PC-9 (cell line): ENCODE results near the gene CDC42BPB. TPM values are rescaled to one million over a fixed set of nuclear protein-coding genes. Genes with fewer than 3 reads are reported as not detected.

ENCODE experiments used
- BruUV-seq: library from RNA; stranded (reverse); fragments of 400-500 nt; replicated peaks from 2 replicates; lab custom pipeline; 2021; lab: Mats Ljungman, UMichigan
- CTCF ChIA-PET: fragments of 300-600 bp; sonication (Branson Sonifier 250); formaldehyde crosslinking; loops from one replicate; lab custom pipeline; 2022; ENCODE audit warnings: antibody characterized with exemption; lab: Charles Lee
- POLR2A ChIA-PET: fragments of 300-600 bp; sonication (Branson Sonifier 250); formaldehyde crosslinking; loops from one replicate; lab custom pipeline; 2022; ENCODE audit warnings: antibody characterized with exemption; ENCODE audit not compliant: unreplicated experiment; lab: Charles Lee
- DNase-seq, 2 experiments: peaks; one replicate each; pipeline versions ENCODE4 v3.0.0 to v3.0.0-alpha.2; 2015 to 2022; ENCODE audit warnings: mixed read lengths in 1 of 2
- H2AFZ ChIP-seq: fragments of 200-600 bp; sonication (generic); 2 replicates; pipeline ENCODE4 v1.8.1; 2017; ENCODE audit warnings: antibody characterized with exemption
- H3F3A ChIP-seq: fragments of 200-600 bp; sonication (generic); 2 replicates; pipeline ENCODE4 v1.8.1; 2017; ENCODE audit warnings: antibody characterized with exemption, mild to moderate bottlenecking, low read depth; ENCODE audit not compliant: insufficient read depth
- H3K27ac ChIP-seq: fragments of 200-600 bp; sonication (generic); 2 replicates; pipeline ENCODE4 v1.6.1; 2016; ENCODE audit warnings: mixed run types
- H3K27me3 ChIP-seq: fragments of 200-600 bp; sonication (generic); 2 replicates; pipeline ENCODE4 v1.6.1; 2016; ENCODE audit warnings: low read depth, mixed run types; ENCODE audit not compliant: insufficient read depth
- H3K36me3 ChIP-seq: fragments of 200-600 bp; sonication (generic); 2 replicates; pipeline ENCODE4 v1.6.1; 2016; ENCODE audit warnings: low read depth, mixed run types
- H3K4me1 ChIP-seq: fragments of 200-600 bp; sonication (generic); replicated peaks from 2 replicates; pipeline ENCODE4 v1.6.1; 2016; ENCODE audit warnings: mixed run types; ENCODE audit not compliant: insufficient read depth
- H3K4me2 ChIP-seq: fragments of 200-600 bp; sonication (generic); 2 replicates; pipeline ENCODE4 v1.6.1; 2017; ENCODE audit warnings: mixed run types
- H3K4me3 ChIP-seq: fragments of 200-600 bp; sonication (generic); 2 replicates; pipeline ENCODE4 v1.6.1; 2016; ENCODE audit warnings: mixed run types
- H3K79me2 ChIP-seq: fragments of 200-600 bp; sonication (generic); 2 replicates; pipeline ENCODE4 v1.6.1; 2017; ENCODE audit warnings: low read depth, mixed run types
- H3K9me2 ChIP-seq: fragments of 200-600 bp; sonication (generic); 2 replicates; pipeline ENCODE4 v1.8.1; 2017; ENCODE audit warnings: mild to moderate bottlenecking; ENCODE audit not compliant: insufficient read depth
- H3K9me3 ChIP-seq: fragments of 200-600 bp; sonication (generic); 2 replicates; pipeline ENCODE4 v1.8.1; 2016; ENCODE audit warnings: low read depth; ENCODE audit not compliant: insufficient read depth
- H4K20me1 ChIP-seq: fragments of 200-600 bp; sonication (generic); 2 replicates; pipeline ENCODE4 v1.8.1; 2017; ENCODE audit not compliant: insufficient read depth
- EZH2 ChIP-seq: fragments of 200-600 bp; sonication (generic); IDR thresholded peaks from 2 replicates; pipeline ENCODE4 v1.8.0; 2017; ENCODE audit warnings: antibody characterized with exemption, low read depth
- intact Hi-C: fragments of 100-400 bp; cut with micrococcal nuclease; formaldehyde crosslinking; loops from one replicate; pipeline ENCODE4 v1.10.0; 2022; ENCODE audit not compliant: unreplicated experiment
- total RNA-seq: library from RNA; stranded (reverse); gene quantifications from 2 replicates; pipeline ENCODE4 v1.2.3, GENCODE V29; 2021
- TF ChIP-seq, protein P1 (sequence below): fragments of 200-600 bp; sonication (generic); conservative IDR thresholded peaks from 2 replicates; pipeline ENCODE4 v1.6.1; 2017; ENCODE audit warnings: mixed run types, antibody characterized with exemption, mild to moderate bottlenecking, moderate library complexity

The CDC42BPB gene
- total RNA-seq, 1 experiment from 2014 or later, result 203 TPM

DNA sequence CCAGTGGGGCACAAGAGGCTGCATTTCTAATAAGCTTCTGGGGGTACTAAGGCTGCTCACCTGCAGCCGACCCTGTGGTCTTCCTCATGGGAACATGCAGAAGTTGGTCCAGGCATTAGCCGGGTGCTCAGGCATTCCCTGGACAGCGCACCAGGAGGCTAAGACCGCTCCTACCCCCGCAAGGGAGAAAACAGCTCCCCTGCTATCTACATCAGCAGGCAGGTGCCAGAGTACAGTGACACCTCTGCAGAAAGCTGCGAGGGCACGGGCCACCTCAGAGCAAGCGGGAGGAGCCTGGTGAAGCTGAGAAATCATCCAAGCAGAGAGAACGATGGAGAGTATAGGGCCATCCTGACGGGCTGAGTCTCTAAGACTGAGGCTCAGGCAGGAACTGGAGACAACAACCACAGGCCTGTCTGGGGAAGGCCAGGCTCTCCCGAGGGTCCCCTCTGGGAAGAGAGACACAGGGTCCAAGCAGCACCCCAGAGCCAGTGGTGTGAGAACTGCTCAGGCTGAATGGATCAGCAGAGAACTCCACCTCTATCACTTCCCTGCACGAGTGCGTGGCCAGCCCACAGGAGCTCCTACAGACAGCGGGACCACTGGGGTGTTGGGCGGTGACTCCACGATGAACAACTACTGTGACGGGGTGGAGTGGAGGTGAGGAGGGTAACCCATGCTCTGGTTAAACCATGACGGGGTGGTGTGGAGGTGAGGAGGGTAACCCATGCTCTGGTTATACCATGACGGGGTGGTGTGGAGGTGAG lies 72.8 kb downstream of the CDC42BPB start:
- TF ChIP-seq EZH2, result no peak
- TF ChIP-seq, protein P1, sequence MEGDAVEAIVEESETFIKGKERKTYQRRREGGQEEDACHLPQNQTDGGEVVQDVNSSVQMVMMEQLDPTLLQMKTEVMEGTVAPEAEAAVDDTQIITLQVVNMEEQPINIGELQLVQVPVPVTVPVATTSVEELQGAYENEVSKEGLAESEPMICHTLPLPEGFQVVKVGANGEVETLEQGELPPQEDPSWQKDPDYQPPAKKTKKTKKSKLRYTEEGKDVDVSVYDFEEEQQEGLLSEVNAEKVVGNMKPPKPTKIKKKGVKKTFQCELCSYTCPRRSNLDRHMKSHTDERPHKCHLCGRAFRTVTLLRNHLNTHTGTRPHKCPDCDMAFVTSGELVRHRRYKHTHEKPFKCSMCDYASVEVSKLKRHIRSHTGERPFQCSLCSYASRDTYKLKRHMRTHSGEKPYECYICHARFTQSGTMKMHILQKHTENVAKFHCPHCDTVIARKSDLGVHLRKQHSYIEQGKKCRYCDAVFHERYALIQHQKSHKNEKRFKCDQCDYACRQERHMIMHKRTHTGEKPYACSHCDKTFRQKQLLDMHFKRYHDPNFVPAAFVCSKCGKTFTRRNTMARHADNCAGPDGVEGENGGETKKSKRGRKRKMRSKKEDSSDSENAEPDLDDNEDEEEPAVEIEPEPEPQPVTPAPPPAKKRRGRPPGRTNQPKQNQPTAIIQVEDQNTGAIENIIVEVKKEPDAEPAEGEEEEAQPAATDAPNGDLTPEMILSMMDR, result no peak
- no peaks in the 10 kb centered on the region for H3K4me1 ChIP-seq
- H3K36me3 ChIP-seq, result peaks cover 72% of the 10 kb centered on the region
- BruUV-seq, result no TSS peak
- H3K9me3 ChIP-seq, result peaks cover 11% of the 10 kb centered on the region
- no peak overlapping the region for H2AFZ ChIP-seq
- no peaks in the 10 kb centered on the region for H3K9me2 ChIP-seq
- ChIA-PET CTCF (no interaction called here), POLR2A (no interaction called here)
- H3K27me3 ChIP-seq, result no peaks in the 10 kb centered on the region
- no peak overlapping the region for H3K4me2 ChIP-seq
- H3K4me3 ChIP-seq, result no peak overlapping the region
- peaks cover 25% of the 10 kb centered on the region for H3K79me2 ChIP-seq
- peaks cover 27% of the 10 kb centered on the region for H3F3A ChIP-seq
- intact Hi-C loops, result no loop called here
- no peak for DNase-seq
- no peaks in the 10 kb centered on the region for H4K20me1 ChIP-seq
- H3K27ac ChIP-seq, result no peak overlapping the region

DNA sequence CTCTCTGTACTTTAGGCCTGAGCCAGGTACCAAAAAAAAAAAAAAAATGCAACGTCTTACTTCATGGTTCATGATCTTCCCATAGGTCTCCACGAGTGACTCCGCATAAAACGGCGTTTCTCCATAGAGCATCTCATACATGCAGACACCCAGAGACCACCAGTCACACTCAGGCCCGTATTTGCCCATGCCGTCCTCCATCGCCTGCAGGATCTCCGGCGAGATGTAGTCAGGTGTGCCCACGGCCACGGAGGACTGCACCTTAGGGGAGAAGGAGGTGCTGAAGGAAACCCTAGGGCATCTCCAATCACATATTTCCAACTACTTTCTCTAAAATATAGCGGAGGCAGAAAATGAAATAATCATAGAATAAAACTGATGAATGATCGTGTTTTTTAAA lies 73.9 kb downstream of the CDC42BPB start:
- Histone ChIP-seq H3K4me2 (no peak overlapping the region), H3K27me3 (no peaks in the 10 kb centered on the region), H3K4me1 (no peaks in the 10 kb centered on the region), H3K27ac (no peak overlapping the region), H3K36me3 (peaks cover 72% of the 10 kb centered on the region), H4K20me1 (no peaks in the 10 kb centered on the region), H3K9me3 (peaks cover 9% of the 10 kb centered on the region), H2AFZ (no peak overlapping the region), H3F3A (peaks cover 17% of the 10 kb centered on the region; the same call in 1 of the 2 replicates), H3K79me2 (peaks cover 18% of the 10 kb centered on the region), H3K9me2 (no peaks in the 10 kb centered on the region), H3K4me3 (no peak overlapping the region)
- DNase-seq, result no peak
- intact Hi-C loops, result no loop called here
- TF ChIP-seq, protein P1, result no peak
- TF ChIP-seq EZH2, result no peak
- ChIA-PET CTCF (no interaction called here), POLR2A (no interaction called here)
- BruUV-seq, result no TSS peak

DNA sequence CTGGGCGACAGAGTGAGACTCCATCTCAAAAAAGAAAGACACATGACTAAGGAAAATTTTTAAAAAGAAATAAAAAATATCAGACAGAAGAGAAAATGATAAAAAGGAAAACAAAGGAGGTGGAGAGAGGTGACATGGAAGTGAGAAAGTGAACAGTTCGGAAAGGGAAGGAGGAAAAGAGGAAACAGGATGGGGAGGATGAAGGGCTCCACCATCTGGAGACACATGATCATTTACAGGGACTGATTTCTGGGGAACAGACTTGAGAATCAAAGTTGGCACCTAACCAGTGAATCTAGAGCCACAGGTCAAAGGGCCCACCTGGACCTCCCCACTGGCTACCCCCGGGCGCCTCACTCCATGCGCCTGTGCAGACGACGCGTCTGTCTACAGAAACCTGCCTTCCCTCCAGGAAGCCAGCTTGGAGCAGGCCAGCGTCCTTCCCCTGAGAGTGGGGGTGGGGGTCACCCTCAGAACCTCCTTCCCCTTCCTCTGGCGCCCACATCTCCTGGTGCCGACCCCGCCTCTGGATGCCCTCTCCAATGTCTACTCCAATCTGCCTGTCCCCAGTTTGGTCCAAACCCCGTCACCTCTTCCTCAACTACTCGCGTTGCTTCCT lies 74.4 kb downstream of the CDC42BPB start:
- no peaks in the 10 kb centered on the region for H3K27me3 ChIP-seq
- DNase-seq, result no peak
- POLR2A ChIA-PET, result no interaction called here
- no peak overlapping the region for H3K27ac ChIP-seq
- H3K36me3 ChIP-seq, result peaks cover 72% of the 10 kb centered on the region
- TF ChIP-seq EZH2, result no peak
- TF ChIP-seq, protein P1, result no peak; the same call in 1 of the 2 replicates
- intact Hi-C loops, result no loop called here
- no peaks in the 10 kb centered on the region for H3K4me1 ChIP-seq
- no peaks in the 10 kb centered on the region for H4K20me1 ChIP-seq
- no peaks in the 10 kb centered on the region for H3K9me2 ChIP-seq
- CTCF ChIA-PET, result interaction anchor here (0.6 kb wide), 1 partner anchor 186 kb away, joined by 4 read pairs; no protein-coding TSS in a partner anchor
- no peak overlapping the region for H3K4me2 ChIP-seq
- peaks cover 4% of the 10 kb centered on the region for H3K9me3 ChIP-seq
- no peak overlapping the region for H3K4me3 ChIP-seq
- BruUV-seq, result no TSS peak
- peaks cover 16% of the 10 kb centered on the region; the same call in 1 of the 2 replicates for H3F3A ChIP-seq
- H2AFZ ChIP-seq, result no peak overlapping the region
- H3K79me2 ChIP-seq, result peaks cover 12% of the 10 kb centered on the region; the same call in 1 of the 2 replicates
